ENCODE results near the gene APP.

APP gene

DNA sequence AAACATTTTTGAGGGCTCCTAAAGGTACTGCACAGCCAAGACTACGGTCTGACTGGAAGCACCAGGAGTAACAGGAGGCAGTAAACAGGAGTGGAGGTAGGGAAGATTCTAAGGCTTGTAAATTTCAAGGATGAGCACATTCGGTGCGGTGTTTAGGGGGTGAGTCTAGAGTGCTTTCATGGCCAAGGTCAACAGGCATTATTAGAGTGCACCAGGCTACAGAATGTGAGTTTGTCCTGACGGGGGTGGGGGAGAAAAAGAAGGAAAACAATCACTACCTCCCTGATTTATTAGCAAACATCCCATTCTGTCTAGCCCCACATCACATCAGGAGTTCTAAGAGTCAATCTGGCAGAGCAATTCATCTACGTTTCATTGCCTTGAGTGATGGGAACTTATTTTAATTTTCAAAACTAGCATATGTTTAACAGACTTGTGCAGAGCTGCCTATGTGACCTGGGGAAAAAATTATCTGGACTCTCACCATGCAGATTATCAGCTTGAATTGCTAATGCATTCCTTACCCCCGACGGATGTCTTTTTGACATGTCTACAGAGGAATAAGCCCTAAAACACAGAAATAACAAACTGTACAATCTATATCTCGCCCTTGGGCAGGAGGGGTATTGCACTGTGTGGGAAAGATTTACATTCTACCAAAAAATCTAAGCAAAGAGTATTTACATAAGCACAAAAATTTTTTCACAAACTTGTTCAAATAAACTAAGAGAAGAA is 45.0 kb downstream of the APP start:
- DNase-seq = no peak

DNA sequence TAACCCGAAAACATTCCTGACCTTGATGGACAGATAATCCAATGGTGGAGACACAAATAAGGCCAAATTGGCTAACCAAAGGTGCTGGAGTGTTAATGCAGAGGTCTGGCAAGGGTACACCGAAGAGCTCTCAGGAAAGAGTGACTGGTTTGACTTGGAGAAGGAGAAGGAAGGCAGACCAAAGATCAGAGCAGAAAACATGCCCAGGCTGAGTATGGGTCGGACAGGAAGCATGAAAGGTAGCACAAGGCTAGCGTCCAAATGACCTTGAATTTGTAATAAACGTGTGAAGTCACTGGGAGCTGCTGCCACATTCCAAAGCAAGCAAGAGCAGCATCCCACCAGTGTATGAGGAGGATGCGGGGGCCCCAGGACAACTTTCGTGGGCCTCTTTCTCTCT is 45.7 kb downstream of the APP start:
- no peak for DNase-seq

DNA sequence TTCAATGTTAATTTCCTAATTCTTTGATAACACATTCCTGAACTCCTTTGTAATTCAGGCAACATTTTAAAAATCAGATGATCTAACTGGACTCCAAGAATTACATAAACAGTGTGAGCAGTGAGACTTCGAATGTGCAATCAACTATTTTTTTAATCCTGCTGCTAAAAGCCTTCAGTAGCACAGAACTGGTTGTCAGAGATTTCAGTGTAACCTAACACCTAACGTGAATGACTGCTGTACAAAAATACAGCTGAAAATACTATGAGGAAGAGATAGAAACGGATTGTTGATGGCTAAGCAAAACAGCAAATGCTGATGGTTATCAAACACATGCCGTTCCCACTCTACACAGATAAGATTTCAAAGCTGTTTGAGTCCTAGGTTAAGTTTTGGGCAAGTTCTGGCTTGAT is 46.1 kb downstream of the APP start:
- DNase-seq = peak; percentile 47 to 49

DNA sequence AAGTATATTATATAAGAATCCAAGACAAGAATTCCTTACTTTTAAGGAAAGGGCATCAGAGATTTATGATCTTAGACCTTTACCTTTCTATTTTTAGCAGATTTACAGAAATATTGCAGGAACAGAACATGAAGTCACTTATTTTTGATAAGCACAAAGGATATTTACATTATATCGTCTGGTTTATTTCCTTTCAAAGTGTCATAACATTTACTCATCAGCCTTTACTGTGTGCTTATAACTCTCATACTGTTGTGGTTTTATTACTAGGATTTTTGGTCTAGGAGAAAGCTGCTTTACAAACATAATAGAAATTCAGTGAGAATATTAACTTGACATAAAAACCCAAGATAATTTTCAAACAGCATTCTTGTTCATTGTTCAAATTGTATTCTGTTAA is 47.6 kb downstream of the APP start:
- no peak for DNase-seq

DNA sequence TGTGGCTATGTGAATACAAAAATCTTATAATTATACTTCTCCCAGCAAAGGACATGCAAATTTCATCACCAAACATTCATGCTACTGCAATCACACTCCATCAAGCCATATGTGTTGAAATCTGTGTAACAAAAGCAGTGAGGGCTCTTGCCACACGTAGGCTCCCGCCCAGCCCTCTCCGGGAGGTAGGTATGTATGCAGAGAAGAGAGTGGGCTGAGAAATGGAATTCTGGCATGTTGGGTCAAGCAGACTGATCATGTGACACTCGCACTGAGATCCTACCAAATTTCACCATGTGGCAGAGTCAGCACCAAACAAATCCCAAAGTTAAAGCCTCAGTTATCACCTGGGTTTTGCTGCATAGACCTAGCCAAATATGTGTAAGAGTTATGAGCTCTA is 49.7 kb downstream of the APP start:
- DNase-seq = peak in 1 of 2 experiments; percentile 26

DNA sequence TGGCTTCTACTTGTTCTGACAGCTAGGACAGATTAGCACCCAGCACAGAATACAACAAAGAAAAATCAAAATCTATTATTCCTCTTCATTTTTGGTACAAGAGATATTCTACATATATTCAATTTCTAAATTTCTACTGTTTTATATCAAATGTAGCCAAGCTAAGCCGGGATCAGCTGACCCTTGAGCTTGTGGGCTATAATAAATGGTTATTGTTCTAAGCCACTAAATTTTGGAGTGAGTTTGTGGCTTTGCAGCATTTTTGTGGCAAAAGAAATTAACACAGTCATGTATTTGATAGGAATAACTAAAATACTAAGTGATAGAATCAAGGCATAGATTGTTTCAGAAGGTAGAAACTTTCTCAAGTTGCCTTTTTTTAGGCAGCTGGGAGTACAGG is 50.7 kb downstream of the APP start:
- DNase-seq = no peak

DNA sequence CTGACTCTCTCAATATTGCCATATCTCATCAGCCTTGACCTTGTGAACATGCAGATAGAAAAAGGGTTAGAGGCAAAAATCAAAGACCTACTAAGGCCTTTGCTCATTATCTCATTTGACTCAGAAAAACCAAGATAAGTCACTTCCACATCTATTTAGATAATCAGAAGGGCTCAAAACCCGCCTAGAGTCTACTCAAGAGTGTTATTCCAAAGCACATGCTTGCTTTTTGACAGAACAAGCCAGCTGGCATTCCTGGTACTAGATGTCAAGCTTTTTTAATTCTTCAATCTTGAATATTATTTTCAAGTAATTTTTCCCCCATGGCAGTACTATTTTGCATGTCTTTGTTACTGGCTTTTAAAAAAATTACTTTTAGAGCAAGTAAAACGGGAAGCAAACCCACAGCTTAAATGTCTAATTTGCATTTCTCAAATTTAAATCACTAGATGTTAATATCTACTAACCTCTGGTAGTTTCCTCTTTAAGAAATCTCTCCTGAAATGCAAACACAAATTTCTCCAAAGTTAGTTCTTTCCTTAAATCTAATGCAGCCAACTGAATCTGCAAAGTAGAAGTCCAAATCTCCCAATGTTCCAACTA is 51.5 kb downstream of the APP start:
- DNase-seq = no peak

DNA sequence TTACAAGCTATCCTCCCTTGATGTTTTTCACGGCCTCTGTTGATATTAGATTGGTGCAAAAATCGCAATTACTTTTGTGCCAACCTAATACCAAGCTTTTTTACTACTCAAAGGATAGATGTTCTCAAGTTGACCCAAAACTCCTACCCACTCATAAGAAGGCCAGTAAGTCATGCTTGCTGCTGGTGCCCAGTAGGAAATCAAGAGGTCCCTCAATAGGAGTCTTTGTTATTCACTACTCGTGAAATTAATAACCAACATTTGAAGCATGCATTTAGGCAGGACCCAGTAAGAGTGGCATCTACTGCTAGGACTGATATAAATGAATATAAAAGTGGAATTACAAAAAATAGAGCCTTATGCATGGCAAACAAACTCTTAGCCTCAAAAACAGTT is 52.6 kb downstream of the APP start:
- no peak for DNase-seq

DNA sequence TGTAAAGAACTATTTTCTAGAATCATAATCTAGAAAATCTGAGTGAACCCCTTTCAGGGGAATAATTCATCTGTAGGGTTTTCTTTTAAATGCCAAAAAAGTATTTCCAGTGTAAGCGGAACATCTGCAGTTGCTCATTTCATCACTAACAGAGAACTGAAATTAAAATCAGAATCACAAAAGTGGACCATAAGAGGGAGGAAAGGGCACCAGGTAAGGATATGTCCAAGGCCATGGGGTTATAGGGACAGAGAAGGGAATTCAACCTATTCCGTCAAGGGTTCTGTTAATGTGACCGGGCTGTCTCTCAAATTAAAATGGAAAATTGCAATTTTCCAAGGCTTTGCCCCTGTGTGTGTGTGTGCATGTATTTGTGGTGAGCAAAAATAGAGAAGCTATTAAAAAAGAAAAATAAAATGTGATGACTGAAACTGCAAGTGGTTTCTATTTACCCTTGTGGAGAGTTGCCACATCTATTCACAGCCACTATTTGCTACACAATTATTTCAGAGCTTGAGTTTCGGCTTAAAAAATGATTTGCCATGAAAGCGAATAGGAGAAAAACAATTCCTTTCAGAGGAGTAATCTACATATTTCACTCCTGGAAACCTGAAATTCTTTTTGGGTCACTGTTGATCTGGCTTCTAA is 53.1 kb downstream of the APP start:
- no peak for DNase-seq

DNA sequence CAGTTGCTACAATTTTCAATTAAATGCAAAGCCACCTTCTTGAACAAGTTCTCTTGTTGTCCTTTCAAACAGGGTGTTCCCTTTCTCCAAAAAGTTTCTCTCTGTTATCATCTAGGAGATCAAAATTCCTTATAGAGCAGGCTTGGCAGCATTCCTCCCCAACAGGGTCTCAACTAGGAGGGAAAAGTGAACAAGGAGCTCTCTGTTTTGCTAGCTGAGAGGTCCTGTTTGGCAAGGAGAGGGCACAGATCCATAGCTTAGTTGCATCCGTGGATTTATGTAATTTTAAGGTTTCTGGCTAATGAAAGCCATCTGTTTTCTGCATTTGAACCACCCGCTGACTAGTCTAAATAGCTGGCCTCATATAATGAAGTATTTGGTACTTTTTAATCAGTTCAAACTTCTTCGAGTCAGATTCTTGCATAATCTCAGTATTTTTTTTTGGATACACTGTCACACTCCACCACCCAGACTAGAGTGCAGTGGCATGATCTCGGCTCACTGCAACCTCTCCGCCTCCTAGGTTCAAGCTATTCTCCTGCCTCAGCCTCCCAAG is 54.0 kb downstream of the APP start:
- DNase-seq = peak in 1 of 2 experiments; percentile 17

DNA sequence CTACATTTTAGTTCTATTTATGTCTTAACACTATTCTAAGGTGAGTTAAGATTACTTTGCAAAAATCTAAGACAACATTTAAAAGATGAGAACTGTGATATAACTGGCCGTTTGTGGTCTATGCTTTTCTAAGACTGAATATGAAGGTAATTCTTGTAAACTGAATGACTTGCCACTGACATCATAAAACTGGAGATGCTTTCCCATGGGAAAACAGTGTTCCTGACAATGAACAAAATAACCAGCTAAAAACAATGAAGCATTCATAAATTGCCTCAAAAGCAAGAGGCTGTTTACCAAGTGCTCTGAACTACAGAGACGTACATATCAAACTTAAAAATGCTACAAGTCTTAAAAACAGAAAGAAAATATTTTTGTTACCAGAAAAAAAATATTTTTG is 54.7 kb downstream of the APP start:
- peak in 1 of 2 experiments; percentile 14 for DNase-seq

DNA sequence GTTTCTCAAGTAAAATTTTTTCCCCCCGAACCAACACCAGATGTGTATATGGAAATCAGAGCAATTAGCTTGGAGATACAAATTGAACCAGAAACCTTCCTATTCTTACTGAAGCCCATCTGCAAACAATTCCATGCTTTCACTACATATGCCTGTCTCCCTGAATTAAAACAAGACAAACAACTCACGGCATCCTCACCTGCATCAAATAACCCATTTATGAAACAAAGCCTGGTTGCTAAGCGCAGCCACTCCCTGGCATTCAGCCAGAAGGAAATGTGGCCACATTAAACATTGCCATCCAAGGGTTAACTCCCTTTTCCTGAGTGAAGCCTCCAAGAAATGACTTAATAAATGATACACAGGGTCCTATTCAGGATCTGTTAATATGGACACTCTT is 55.3 kb downstream of the APP start:
- DNase-seq = peak; percentile 61 to 75

DNA sequence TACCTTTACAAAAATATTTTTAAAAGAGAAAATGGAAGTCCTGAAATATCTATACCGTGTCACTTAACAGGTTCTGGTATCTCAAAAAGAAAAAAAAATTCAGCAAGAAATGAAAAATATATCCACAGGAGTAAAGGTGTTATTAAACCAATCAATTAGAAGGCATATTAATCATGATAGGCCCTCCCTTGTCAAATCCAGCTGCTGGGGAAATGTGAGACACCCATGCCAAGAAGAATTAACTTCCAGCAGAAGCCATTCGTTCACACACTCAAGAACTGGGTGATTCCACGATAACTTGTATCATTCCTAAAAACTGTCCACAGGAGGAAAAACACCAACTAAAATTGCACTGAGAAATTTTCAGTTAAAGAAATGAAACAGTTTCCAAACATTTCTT is 57.6 kb downstream of the APP start:
- DNase-seq = no peak

DNA sequence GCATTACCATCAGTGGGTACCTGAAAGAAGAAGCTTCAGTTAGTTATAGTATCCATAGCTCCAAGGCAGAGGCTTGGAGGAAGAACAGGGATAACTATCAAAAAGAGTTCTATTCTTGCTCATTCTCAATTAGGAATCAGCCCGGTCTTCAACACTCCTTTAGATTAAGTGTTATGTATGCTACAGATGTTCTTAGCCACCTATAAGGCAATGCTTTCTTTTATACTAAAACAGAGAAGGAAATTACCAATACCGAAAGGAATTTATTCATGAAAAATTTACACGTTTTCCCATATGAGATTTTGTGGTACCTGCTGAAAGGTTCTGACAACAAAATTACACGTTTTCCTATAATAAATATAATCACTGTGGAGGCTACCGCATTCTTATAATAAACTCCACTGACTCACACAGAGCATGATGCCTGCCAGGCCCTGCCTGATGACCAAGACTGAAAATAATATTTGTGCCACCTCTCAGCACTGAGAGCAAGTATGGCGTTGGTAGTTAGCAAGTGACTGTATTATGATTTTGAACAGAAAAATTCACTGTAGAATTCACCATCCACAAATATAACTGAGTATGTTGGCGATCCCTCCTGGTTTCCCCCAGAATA is 58.3 kb downstream of the APP start:
- DNase-seq = no peak

DNA sequence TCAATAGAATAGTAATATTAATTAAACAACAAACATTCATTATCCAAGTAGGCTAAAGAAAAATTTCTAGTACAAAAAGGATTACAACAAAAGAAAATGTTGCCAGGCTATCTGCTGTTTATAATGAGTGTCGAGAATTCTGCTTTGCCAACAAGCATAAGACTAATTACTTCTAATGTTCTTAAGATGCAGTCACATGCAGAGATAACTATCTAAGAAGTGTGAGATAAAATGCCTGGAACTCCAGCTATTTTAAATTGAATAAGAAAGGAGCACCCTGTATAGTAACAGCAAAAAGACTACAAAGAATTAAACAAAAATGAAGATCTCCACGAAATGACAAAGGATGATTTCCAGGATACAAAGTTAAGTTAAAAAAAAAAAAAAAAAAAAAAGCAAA is 59.9 kb downstream of the APP start:
- no peak for DNase-seq

DNA sequence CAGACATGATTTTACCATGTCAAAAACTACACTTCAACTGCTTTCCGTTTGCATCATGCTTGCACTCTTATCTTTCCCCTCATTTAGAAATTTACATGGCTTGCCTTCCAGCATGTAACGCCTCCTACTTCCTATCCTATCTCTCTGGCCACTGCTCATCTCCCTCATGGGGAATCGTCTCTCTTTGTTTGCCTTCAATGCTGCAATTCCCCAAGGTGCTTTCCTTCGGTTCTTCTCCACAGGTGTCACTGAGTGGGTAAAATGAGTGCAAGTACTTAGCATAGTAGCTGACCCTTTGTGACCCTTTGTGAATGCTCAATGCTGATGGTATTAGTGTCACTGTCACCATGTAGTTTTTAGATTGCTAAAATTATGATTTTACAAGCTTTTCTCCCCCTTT is 63.1 kb downstream of the APP start:
- DNase-seq = peak in 1 of 2 experiments; percentile 23

DNA sequence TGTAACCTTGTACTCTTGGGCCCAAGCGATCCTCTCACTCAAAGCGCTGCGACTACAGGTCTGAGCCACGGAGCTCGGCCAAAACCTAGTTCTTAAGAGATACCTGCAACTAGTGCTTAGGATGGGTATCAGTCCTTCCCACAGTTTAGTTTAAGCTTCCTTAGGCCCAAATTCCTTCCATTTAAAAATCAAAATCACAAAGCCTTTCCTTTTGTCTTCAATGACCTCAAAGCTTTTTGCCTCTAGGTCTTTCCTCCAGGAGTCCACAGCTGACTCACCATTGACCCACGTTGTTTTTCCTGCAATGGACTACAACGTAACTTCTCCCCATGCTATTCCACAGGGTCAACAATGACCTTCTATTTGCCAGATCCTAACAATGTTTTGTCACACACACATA is 64.0 kb downstream of the APP start:
- DNase-seq = no peak

DNA sequence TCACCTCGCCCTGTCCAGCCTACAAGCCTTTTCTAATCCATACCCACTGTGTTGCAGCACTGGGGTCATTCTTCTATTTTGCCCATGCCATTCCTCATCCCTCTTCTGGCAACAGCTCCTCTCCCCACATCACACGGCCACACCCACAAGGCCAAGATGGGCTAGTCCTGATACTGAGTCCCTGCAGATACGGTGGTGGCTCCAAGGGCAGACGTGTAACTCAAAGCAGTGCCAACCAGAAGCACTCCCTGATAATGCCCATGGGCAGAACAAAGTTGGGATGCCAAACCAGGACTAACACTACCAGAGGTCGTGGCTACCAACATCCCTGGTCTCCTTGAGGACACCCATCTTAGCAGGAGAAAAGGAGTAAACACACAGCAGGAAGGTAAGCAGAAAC is 64.8 kb downstream of the APP start:
- no peak for DNase-seq

DNA sequence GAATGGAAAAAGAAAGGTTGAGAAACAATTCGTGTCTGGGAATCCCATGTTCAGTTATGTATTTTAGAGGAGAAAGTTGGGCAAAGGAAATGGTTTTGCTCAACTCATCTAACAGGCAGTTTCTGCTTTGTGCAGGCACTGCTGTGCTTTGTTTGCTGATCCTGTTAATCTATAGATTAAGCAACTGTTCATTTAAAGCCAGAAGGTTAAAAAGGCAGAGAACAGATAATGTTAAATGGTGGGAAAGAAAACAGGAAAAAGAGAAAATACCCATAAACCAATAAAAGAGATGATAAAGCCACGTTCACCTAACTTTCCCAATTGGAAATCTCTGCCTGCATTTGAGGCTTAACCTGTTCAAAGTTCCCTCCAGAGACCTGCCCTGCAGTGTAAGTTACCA is 70.0 kb downstream of the APP start:
- no peak for DNase-seq

DNA sequence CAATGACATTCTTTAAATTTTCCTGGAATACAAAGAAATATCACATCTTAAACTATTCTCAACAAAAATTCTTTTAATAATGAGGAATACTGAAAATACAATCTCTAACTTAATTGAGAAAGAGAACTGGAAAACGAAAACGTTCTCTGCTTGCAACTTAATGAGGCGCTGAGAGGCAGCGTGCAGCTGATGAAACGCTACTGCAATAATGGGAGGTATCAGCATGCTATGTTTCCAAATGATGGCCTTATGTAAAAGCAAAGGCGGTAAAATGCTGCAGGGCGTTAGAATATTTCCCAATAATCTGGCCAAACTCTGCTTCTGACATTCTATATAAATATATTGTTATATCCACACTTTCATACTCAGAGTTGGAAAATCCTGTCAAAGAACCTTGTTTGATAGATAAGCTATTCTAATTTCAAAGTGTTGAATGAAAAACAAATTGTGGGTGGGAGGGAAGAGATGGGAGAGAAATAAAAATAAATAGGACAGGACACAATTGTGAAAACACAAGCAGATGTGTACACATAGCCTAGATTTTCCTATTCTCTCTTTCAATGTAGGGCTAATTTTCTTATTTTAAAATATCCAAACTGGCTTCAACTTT is 70.9 kb downstream of the APP start:
- peak in 1 of 2 experiments; percentile 33 for DNase-seq

DNA sequence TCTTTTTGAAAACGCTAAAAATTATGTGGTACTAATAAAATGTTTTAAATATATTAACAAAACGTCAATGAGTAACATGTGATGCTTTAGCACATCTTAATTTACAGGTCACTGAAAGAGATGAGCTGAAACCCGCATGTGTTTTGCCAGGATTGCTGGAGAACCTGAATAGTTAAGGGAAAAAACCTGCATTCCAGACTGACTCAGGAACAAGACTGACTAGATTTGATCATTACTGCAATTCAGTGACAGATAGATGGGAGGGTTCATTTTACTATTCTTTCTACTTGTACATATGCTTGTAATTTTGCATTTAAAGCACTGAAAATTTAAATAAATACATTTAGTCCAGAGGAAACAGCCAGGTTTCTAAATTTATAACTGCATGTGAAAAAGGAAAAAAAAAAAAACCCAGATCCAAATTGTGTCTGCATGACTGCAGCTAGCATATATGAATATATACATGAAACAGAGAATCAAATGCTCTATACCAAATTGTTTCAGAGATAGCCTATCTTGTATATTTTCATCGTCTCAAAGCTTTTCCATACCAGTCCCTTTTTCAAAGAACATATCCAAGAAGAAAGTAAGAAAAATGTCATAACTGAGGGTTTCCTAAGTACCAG is 71.7 kb downstream of the APP start:
- no peak for DNase-seq

DNA sequence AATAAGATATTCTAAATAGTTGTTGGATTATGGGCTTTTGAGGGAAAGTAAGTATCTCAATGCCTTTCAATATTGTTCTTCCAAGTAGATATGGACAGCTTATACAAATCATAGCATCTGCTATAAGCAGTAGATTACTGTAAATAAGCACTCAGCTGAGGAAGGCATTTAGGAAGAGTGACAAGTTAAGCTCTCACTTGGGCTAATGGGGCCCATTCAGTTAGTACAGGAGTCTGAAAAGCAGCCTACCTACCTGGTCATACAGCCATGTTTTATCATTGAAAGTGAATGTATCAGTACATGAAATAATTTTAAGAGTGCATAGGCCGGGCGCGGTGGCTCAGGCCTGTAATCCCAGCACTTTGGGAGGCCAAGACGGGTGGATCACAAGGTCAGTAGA is 73.1 kb downstream of the APP start:
- DNase-seq = no peak

Measured in NCI-H526 (cell line).